Subcutaneous adipose tissue (tissue), 4 donors: ENCODE results near the gene ECD. TPM values are rescaled to one million over a fixed set of nuclear protein-coding genes. Genes with fewer than 3 reads are reported as not detected.

Source experiments
- total RNA-seq, 4 donors: library from RNA; depleted of rRNA; stranded (reverse); fragments of >200 nt; gene quantifications; one replicate each; pipeline ENCODE4 v1.1.0, GENCODE V29; 2016
- TF ChIP-seq, protein P1 (sequence below): fragments of 450-650 bp; IDR thresholded peaks from one replicate; pipeline ENCODE4 v1.5.1; 2016; ENCODE audit warnings: low read depth, mild to moderate bottlenecking, control low read depth, antibody characterized with exemption, moderate library complexity

Gene ECD
- total RNA-seq, 4 donors from 2014 or later, result 25.1 to 40.6 (median 27.9) TPM

DNA sequence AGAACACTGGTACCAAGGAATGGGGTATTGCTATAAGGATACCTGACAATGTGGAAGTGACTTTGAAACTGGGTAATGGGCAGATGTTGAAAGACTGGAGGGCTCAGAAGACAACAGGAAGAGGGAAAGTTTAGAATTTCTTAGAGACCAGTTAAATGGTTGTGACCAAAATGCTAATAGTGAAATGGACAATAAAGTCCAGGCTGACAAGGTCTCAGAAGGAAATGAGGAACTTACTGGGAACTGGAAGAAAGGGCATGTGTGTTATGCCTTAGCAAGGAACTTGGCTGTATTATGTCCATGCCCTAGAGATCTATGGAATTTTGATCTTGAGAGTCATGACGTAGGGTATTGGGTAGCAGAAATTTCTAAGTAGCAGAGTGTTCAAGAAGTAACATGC lies 38.1 kb upstream of the ECD start:
- TF ChIP-seq, protein P1, sequence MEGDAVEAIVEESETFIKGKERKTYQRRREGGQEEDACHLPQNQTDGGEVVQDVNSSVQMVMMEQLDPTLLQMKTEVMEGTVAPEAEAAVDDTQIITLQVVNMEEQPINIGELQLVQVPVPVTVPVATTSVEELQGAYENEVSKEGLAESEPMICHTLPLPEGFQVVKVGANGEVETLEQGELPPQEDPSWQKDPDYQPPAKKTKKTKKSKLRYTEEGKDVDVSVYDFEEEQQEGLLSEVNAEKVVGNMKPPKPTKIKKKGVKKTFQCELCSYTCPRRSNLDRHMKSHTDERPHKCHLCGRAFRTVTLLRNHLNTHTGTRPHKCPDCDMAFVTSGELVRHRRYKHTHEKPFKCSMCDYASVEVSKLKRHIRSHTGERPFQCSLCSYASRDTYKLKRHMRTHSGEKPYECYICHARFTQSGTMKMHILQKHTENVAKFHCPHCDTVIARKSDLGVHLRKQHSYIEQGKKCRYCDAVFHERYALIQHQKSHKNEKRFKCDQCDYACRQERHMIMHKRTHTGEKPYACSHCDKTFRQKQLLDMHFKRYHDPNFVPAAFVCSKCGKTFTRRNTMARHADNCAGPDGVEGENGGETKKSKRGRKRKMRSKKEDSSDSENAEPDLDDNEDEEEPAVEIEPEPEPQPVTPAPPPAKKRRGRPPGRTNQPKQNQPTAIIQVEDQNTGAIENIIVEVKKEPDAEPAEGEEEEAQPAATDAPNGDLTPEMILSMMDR, result no peak

DNA sequence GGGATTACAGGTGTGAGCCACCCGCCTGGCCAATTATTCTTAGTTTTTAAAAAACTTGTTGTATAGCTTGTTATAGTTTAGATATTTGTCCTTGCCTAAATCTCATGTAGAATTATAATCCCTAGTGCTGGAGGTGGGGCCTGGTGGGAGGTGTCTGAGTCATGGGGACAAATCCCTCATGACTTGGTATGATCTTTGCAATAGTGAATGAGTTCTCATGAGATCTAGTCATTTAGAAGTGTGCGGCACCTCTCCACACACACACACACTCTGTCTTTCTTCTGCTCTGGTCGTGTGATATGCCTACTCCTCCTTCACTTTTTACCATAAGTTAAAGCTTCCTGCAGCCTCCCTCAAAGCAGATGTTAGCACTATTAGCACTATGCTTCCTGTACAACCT lies 37.3 kb upstream of the ECD start:
- TF ChIP-seq, protein P1, result no peak

DNA sequence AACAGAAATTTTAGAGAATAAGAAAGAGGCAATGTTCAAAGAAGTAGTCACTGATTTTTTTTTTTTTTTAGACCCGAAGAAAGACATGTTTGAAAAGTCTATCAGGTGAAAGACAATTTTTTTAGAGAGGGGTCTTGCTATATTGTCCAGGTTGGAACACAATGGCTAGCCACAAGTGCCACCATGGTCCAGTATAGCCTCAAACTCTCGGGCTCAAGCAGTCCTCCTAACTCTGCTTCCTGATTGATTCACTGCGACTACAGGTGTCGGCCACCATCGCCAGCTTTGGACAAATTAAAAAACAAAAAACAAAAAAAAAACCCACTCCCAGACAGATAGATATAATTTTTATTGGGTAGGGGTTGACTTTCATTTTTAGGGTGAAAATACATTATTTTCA lies 22.4 kb upstream of the ECD start:
- TF ChIP-seq, protein P1, result no peak

DNA sequence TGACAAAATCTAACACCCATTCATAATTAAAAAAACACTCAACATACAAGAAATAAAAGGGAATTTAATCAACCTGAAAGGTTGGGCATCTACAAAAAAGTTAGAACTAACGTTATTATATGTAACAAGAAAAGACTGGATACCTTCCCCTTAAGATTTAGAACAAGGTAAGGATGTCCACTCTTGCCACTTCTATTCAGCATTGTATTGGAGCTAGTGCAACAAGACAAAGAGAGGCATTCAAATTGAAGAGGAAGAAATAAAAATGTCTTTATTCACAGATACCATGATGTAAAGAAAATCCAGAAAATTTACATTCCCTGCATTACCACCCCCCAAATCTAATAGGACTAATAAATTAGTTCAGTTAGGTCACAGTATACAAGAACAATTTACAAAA lies 18.5 kb upstream of the ECD start:
- TF ChIP-seq, protein P1, result no peak

DNA sequence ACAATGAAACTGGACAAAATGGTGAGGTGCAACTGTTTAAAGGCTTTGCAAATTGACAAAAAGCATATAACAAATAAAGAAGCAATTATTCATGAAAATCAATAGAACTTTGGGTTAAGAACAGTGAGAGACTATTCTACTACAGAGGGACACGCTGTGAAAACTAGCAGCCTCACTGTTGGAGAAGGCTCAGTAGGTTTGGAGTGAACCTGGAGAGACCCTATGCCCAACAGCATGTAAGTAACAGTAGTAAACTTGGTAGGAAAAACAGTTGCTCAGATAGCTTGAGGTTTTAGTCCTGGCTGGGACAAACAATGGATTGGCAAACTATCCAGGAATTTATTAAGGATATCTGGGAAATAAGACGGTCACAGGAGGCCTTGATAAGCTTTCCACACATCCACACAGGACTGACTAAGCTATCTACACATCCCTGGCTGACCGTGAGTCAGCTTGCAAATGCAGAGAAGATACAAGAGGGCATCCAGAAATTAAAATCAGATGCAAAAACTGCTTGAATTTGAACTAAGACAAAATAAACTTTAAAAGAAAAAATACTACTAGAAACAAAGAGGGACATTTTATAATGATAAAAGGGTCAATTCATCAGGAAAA lies 16.0 kb upstream of the ECD start:
- TF ChIP-seq, protein P1, result no peak

DNA sequence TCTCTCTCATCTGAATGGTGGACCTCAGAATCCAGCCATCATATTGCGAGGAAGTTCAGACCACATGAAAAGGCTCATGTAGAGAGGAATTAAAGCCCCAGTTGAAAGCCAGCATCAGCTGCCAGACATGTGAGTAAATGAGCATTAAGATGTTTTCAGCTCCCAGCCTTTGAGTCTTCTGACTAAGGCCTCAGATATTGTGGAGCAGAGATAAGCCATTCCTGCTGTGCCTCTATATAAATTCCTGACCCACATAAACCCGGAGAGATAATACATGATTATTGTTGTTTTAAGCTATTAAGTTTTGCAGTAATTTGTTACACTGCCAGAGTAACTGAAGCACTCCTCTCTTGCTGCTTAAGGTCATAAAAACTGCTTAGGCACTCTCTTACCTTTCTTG lies 14.8 kb upstream of the ECD start:
- TF ChIP-seq, protein P1, result no peak

DNA sequence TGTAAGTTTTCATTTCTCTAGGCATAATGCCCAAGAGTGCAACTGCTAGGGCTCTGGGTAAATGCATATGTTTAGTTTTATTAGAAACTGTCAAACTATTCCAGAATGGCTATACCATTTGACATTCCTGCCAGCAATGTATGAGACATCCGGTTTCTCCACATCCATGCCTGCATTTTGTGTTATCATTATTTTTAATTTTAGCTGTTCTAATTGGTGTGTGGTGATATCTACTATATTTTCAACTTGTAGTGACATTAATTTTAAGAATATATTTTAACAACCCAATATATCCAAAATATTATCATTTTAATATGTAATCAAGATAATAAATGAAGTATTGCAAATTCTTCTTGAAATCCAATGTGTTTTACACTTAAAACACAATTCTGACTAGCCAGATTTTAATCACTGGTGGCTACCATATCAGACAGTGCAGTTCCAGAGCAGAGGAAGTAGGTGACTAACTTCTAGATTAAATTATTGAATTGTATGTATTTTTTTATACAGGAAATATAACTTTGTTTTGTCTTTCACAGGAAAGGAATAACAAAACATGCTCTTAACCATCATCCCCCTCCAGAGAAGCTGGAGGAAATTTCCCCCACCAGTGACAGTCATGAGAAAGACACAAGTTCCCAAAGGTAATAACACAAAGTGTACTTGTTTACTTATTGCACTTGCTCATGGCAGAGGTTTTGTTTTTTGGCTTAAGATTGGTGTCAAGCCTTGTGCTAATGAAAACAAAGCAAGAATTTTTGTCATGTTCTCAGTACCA lies 6.5 kb upstream of the ECD start:
- TF ChIP-seq, protein P1, result no peak
